GM12801 (cell line): ENCODE data around the gene ACVR1C.

Experiments used
- TF ChIP-seq, protein P1 (sequence below): IDR thresholded peaks from one replicate; pipeline ENCODE4 v1.5.1; 2011; ENCODE audit warnings: control low read depth; ENCODE audit not compliant: insufficient read length; ENCODE audit errors: extremely low read depth

Gene ACVR1C

GRCh38 chr2:157606534-157606933 is 22.1 kb downstream of the ACVR1C start:
- TF ChIP-seq, protein P1, sequence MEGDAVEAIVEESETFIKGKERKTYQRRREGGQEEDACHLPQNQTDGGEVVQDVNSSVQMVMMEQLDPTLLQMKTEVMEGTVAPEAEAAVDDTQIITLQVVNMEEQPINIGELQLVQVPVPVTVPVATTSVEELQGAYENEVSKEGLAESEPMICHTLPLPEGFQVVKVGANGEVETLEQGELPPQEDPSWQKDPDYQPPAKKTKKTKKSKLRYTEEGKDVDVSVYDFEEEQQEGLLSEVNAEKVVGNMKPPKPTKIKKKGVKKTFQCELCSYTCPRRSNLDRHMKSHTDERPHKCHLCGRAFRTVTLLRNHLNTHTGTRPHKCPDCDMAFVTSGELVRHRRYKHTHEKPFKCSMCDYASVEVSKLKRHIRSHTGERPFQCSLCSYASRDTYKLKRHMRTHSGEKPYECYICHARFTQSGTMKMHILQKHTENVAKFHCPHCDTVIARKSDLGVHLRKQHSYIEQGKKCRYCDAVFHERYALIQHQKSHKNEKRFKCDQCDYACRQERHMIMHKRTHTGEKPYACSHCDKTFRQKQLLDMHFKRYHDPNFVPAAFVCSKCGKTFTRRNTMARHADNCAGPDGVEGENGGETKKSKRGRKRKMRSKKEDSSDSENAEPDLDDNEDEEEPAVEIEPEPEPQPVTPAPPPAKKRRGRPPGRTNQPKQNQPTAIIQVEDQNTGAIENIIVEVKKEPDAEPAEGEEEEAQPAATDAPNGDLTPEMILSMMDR = no peak

- TF ChIP-seq, protein P1 = no peak
These were observed 25.5 kb downstream of the ACVR1C start for GRCh38 chr2:157603198-157603597.

DNA sequence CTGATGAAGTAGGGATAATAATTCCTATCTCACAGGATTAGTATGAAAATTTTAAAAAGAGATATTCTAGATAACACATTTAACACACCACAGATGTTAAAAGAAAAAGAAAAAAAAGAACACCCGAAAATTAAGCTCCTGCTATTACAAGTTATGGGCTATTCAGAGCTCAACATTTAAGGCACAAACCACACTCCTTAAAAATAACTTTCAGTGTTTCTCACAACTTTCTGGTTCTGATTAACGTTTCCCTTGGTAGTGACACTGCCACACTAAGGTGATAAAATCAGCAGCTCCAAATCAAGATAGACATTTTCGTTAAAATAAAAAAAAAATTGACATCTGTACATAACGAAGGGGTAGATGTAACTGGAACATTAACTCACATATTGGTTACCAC is 26.9 kb downstream of the ACVR1C start:
- TF ChIP-seq, protein P1 = no peak

DNA sequence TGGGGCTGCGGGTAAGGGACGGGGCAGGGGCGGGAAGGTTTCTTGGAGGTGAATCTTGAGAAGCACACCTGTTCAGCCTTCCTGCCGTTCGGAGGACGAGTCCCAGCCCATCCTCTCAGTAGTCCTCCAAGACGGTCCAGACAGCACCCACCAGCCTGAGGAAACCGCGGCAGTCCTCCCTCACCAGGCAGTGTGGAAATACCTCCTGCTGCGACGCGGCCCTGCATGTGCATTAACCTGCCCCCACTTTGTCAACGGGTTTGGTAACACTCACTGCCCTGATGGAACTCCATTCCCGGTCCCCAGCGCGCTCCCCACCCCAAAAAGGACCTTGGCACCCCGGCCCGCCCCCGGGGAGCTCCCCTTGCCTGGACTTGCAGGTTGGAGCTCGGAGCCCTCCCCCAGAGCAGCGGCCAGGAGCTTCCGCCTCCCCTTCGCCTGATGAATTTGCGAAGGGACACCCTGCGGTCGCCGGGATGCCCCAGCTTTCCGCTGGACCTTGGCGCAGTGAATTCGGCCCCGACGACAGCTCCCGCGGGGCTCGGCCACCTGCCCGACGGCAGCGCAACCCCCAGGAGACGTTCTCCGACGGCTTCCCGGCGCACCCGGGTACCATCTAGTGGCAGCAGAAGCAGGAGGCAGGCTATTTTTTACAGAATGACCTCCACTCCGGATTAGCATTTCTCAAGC is 31.5 kb downstream of the ACVR1C start:
- TF ChIP-seq, protein P1 = no peak

DNA sequence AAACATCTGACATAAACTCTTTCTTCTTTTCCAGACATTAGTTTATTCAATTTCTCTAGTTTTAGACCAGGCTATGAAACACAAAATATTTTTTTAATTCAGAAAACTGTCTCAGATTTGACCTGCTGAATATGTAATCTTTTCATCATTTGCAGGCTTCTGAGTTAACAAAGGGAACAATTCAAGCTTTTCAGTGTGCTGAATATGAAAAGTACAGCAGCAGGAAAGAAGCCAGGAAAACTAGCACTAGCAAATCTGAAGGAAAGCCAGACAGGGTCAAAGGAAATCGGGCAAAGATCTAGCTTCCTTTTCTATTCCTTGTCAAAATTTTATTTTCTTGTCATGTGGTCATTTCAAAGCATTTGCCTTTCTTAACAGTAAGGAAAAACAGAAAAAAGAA is 35.3 kb downstream of the ACVR1C start:
- TF ChIP-seq, protein P1 = no peak

- TF ChIP-seq, protein P1 = no peak
These were observed 35.7 kb downstream of the ACVR1C start for GRCh38 chr2:157592948-157593347.

DNA sequence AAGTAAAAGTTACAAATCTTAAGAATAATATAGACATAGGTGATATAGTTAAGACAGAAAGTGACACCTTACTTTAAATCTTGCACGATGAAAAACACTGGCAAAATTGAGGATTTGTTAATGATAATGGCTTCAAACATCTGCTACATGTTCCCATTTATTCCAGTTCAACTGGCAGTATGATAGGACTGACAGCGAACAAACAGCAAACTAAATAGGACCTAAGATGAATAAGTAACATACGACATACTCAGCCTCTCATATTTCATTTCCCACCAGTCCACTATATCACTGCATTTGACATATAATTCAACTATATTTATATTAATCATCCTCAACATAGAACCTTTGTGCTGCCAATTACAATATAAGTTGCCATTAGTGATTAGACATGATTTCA is 36.3 kb downstream of the ACVR1C start:
- TF ChIP-seq, protein P1 = no peak
